SK-N-SH treated with all-trans-retinoic acid at 6 μM for 48 hours (cell line): ENCODE data around the gene CYP2A6.

Experiments
- SNAI2 ChIP-seq: fragments of 250-450 bp; sonication (Bioruptor Pico); IDR thresholded peaks from 2 replicates; pipeline ENCODE4 v1.5.0; 2020; ENCODE audit warnings: mild to moderate bottlenecking, moderate library complexity
- TF ChIP-seq, protein P1 (sequence below): fragments of 250-450 bp; sonication (Bioruptor Pico); IDR thresholded peaks from 2 replicates; pipeline ENCODE4 v1.5.1; 2021; ENCODE audit warnings: mild to moderate bottlenecking, moderate library complexity
- TF ChIP-seq, protein P2 (sequence below): fragments of 250-450 bp; sonication (Bioruptor Pico); IDR thresholded peaks from 2 replicates; pipeline ENCODE4 v1.8.0; 2020; ENCODE audit warnings: mild to moderate bottlenecking, moderate library complexity, borderline replicate concordance

DNA sequence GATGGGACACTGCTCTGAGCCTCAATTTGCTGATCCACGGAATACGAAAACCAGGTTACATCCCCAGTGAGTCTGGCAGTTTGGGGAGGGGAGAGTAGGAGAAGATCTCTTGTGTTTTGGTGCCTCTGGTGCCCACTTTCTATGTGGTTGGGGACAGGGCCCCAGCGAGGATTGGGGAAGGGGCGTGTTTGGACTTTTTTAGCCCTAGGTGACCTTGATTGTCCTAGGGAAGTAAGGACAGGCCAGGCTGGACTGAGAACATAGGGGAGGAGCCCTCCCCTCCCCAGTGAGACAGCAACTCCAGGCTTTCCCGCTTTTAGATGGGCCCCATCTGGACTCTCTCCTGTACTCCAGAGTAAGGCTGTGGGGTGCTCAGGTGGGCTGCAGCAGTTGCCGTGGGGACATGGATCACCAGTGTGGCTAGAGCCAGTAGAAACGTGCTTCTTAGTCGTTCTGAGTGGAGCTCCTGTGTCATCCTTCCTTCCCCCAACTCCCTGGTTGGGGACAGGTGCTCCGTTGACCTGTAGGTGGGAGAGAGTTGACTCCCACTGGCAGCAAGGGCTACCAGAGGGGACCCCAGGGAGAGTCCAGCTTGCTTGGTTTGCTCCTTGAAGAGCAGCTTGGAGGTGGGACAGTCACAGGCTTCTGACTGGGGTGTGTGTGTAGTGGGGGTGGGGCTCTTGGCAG is 46.9 kb downstream of the CYP2A6 start:
- TF ChIP-seq, protein P1, sequence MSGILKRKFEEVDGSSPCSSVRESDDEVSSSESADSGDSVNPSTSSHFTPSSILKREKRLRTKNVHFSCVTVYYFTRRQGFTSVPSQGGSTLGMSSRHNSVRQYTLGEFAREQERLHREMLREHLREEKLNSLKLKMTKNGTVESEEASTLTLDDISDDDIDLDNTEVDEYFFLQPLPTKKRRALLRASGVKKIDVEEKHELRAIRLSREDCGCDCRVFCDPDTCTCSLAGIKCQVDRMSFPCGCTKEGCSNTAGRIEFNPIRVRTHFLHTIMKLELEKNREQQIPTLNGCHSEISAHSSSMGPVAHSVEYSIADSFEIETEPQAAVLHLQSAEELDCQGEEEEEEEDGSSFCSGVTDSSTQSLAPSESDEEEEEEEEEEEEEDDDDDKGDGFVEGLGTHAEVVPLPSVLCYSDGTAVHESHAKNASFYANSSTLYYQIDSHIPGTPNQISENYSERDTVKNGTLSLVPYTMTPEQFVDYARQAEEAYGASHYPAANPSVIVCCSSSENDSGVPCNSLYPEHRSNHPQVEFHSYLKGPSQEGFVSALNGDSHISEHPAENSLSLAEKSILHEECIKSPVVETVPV (CRISPR knock-in tag) = no peak
- no peak for TF ChIP-seq SNAI2 (CRISPR knock-in tag)
- TF ChIP-seq, protein P2, sequence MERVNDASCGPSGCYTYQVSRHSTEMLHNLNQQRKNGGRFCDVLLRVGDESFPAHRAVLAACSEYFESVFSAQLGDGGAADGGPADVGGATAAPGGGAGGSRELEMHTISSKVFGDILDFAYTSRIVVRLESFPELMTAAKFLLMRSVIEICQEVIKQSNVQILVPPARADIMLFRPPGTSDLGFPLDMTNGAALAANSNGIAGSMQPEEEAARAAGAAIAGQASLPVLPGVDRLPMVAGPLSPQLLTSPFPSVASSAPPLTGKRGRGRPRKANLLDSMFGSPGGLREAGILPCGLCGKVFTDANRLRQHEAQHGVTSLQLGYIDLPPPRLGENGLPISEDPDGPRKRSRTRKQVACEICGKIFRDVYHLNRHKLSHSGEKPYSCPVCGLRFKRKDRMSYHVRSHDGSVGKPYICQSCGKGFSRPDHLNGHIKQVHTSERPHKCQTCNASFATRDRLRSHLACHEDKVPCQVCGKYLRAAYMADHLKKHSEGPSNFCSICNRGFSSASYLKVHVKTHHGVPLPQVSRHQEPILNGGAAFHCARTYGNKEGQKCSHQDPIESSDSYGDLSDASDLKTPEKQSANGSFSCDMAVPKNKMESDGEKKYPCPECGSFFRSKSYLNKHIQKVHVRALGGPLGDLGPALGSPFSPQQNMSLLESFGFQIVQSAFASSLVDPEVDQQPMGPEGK (CRISPR knock-in tag) = no peak
